ENCODE data around the gene REEP6.
"Not testable (repeated sequence)": the region's sequence is repeated elsewhere in the genome, so short reads cannot be mapped to it uniquely, and the experiment has no call there.

GRCh38 chr19:1530856-1531255, 39.9 kb downstream of the REEP6 start:
- TF ChIP-seq CTCF (conservative IDR thresholded peaks at IDR 0.05; ENCODE audit: low read depth, low read length); SMC3 (IDR thresholded peaks at IDR 0.05; ENCODE audit: low read depth, low read length): not testable (repeated sequence)
